OCI-M1 (cell line): ENCODE data around the gene BRD7.

Experiments used
- DNase-seq: peaks from one replicate; lab custom pipeline; 2025; lab: John Stamatoyannopoulos, UW

BRD7 gene

DNA sequence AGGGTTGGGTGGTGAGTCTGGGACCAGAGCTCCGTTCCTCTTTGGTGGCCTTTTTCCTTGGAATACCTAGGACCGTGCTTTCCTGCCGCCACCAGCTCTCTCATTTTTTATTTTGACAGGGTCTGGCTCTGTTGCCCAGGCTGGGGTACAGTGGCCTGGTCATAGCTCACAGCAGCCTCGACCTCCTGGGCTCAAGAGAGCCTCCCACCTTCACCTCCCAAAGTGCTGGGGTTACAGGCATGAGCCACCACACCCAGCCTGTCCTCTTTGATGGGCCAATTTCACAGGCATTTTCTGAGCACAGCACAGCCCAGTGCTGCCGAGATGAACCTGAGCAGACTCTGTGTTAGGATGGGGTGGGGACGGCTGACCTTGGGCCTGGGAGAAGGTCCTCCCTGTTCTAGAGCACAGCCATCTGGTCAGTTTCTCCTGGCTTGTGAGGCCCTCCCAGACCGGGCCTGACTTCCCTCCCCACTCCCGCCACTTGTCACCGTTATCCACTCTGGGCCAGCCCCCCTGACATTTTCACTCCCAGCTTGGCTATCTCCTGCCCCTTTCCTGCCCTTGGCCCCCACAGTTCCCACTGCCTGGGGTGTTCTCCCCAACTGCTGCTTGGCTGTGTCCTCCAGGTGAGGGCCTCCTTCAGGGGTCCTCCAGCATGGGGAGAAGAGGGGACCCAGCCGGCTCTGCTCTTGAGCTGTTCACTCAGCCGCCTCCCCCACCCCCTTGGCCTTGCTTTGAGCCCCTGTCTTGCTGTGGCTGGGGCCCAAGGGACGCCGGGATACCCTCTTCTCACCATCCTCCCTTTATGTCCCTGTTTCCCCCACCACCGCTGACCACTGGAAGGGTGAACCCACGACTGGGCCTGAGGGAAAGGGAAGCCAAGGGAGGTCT lies 97.4 kb downstream of the BRD7 start:
- DNase-seq, result no peak

DNA sequence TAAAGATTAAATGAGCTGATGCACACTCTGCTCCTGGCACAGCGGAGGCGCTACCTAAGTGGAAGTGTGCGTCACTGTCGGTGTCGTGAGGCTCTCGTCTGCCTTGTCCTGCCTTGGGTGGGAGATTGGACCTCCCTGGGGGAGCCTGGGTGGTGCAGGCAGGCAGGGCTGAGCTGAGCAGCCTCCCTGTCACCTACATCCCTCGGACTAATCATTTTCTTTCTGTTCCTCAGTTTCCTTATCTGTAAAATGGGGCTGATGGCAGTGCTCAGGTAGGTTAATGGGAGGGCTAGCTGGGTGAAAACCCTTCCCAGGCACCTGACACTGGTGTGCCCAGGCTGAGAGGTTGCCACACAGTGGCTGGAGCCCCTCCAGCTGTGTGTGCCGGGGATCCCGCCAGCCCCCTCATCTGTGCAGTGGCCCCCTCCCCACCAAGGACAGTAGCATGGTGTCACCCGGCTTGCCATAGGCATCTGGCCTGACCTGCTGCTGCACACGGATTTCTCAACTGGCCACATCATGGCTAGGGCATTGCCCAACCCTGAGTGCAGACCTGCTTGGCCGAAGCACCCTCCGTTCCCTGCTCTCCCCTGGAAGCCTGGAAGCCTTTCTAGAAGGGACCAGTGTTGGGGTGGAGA lies 98.2 kb downstream of the BRD7 start:
- no peak for DNase-seq

DNA sequence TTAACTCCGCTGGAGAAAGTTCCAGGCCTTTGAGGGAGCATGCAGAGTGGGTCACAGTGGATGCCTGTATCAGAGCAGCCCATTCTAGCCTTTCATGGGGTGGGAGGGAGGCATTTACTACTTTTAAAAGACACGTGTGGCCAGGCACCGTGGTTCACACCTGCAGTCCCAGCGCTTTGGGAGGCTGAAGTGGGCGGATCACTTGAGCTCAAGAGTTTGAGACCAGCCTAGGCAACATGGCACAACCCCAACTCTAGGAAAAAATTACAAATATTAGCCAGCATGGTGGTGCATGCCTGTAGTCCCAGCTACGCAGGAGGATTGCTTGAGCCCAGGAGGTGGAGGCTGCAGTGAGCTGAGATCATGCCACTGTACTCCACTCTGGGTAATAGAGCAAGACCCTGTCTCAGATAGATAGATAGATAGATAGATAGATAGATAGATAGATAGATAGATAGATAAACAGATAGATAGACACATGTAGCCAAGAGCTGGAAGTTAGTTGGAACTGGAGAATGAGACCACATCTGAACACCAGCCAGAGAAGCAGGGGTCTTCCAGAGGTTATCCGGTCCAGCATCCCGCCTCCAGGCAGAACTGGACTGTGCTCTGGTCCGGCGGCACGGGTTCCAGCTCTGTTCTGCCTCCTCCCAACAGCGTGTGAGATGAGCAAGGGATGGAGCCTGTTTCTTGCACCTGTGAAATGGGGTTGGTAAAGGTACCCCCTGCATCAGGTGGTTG lies 98.8 kb downstream of the BRD7 start:
- DNase-seq, result no peak

DNA sequence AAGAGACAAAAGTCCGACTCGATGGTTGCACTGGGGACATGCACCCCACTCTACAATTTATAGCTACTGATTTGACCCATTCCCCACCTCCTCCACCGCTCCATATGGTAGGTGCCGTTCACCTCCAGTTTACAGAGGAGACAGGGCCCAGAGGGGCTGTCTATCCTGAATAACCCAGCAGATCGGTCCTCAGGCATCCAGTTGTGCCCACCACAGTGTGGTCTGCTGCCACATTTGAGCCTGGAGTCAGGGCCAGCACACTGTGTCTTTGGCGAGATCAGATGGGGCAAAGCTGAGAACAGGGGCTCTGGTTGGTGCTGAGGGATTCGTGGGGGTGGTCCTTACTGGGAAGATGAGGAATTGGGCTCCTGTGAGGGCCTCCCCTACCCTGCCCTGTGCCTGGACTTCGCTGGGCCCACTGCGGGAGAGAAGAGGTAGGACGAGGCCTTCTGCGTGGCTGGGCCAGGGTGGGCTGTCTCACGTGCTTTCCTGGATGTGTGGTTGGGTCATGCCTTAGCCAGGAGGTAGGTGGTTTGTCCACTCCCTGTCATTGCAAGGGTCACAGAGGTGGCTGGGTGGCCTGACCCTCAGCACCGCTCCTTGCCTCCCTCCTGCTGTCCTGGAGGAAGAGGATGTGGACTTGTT lies 99.6 kb downstream of the BRD7 start:
- no peak for DNase-seq

DNA sequence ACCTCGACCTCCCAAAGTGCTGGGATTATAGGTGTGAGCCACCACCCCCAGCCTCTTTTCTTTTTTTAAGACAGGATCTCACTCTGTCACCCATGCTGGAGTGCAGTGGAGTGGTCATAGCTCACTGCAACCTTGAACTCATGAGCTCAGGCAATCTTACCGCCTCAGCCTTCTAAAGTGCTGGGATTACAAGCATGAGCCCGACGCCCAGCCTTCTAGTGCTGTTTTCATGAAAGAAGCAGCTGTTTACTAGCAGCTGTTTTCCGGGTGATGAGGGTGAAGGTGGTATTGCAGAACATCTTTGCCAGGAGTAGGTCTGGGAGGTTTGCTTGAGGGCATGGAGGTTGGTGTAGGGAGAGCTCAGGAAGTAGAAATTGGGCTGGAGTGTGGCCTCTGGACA lies 100.4 kb downstream of the BRD7 start:
- DNase-seq, result no peak

DNA sequence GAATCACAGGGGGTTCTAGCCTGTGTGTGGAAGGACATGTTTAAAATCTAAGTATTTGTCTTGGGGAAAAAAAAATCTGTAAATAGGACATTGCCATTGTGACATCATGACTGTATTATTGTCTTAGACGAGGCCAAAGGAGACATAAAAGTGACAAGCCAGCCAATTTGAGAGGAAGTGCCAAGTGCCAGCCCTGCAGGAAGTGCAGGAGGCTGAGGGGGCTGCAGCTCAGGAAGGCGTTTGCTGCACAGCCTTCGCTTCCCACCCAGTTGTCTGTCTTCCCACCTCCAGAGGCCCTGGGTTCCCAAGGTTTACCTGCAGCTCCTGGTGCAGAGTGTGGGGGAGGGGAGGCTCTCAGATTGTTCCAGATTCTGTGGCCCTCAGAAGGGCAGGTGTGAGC lies 101.1 kb downstream of the BRD7 start:
- peak; percentile 12 for DNase-seq

DNA sequence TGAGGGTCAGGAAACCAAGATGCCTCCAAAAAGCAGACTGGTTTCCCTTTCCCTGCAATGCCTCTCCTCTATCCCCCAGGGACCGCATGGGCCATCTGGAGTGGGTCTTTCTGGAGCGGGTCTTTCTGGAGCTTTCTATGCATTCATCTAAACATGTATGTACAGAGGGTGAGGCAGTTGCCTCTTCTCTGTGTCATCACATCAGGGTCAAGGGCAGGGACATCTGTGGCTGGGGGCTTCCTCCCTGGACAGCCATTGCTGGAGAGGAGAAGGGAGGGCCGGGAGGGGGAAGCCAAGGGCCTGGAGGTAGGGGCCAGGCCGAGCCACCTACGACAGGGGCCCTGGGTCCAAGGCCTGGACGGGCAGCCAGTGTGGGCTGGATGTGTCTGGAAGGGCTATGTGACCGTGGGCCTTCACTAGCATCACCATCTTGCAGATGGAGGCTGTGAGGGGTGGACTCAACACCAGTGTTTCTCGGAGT lies 101.6 kb downstream of the BRD7 start:
- DNase-seq, result no peak

DNA sequence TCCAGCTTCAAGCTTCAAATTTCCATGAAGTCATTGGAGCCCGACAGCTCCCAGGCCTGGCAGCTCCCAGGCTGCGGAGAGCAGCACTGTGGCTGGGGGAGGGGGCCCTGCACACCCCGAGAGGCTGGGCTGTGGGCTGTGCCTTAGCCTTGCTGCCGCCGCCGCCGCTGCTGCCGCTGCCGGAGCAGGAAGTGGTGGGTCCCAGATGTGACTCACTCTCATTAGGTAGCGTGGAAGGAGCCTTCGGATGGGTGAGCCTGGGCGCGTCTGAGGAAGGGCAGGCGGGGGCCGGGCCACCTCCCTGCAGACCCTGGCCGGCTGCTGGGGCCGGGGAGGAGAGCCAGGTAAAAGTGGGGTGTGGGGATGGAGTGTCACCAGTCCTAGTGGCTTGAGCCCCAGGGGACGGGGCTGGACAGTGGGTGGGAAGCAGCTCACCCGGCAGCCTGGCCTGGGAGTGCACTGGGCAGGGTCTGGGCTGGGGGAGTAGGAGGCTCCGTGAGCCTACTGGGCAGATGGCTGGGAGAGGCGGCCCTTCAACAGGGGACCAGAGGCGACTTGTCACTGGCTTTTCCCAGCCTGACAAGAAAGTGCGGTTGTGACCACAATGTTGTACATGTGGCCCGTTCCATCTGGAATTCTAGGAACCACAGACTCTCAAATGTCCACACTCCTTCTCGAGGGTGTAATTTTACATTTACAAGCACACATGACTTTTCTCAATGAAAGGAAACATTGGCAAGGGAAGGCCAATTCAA lies 102.3 kb downstream of the BRD7 start, which contains the start of gene ADCY7:
Gene ADCY7 (plus strand): TSS at position 215 of the 755 bp plus-strand sequence. CDS start 21,629 bp downstream, outside the sequence.
- DNase-seq, result peak; percentile 82
